Hematopoietic multipotent progenitor cell treated with erythropoietin and hydrocortisone succinate and interleukin-3 and kit ligand, for 15 days (in vitro differentiated cells): Measurements from ENCODE around the gene LRP1B.

ENCODE experiments used
- DNase-seq: peaks from one replicate; pipeline ENCODE4 v3.0.0-alpha.2; 2015; ENCODE audit warnings: low spot score

LRP1B gene

GRCh38 chr2:140808211-140808610 lies 1322.6 kb downstream of the LRP1B start:
- no peak for DNase-seq

- DNase-seq = no peak
These were observed 1326.0 kb downstream of the LRP1B start for GRCh38 chr2:140804700-140805260.

GRCh38 chr2:140801311-140801710 lies 1329.5 kb downstream of the LRP1B start:
- no peak for DNase-seq

- no peak for DNase-seq
These were observed 1333.1 kb downstream of the LRP1B start for GRCh38 chr2:140797718-140798117.

GRCh38 chr2:140791802-140792201 lies 1339.0 kb downstream of the LRP1B start:
- DNase-seq = no peak

GRCh38 chr2:140786585-140786984 lies 1344.2 kb downstream of the LRP1B start:
- DNase-seq = no peak

- DNase-seq = no peak
These were observed 1355.4 kb downstream of the LRP1B start for GRCh38 chr2:140775411-140775810.

GRCh38 chr2:140770645-140771044 lies 1360.2 kb downstream of the LRP1B start:
- no peak for DNase-seq

- no peak for DNase-seq
These were observed 1369.0 kb downstream of the LRP1B start for GRCh38 chr2:140761807-140762206.

GRCh38 chr2:140759426-140760156 lies 1371.2 kb downstream of the LRP1B start:
- no peak for DNase-seq

GRCh38 chr2:140747665-140748064 lies 1383.2 kb downstream of the LRP1B start:
- DNase-seq = no peak

GRCh38 chr2:140747090-140747489 lies 1383.7 kb downstream of the LRP1B start:
- DNase-seq = no peak

GRCh38 chr2:140744379-140744778 lies 1386.4 kb downstream of the LRP1B start:
- no peak for DNase-seq

GRCh38 chr2:140737006-140737405 lies 1393.8 kb downstream of the LRP1B start:
- no peak for DNase-seq

GRCh38 chr2:140734992-140735391 lies 1395.8 kb downstream of the LRP1B start:
- DNase-seq = no peak

- DNase-seq = no peak
These were observed 1411.8 kb downstream of the LRP1B start for GRCh38 chr2:140718999-140719398.

GRCh38 chr2:140717481-140717880 lies 1413.3 kb downstream of the LRP1B start:
- DNase-seq = no peak

GRCh38 chr2:140714586-140714985 lies 1416.2 kb downstream of the LRP1B start:
- no peak for DNase-seq

GRCh38 chr2:140711867-140712266 lies 1418.9 kb downstream of the LRP1B start:
- no peak for DNase-seq

- no peak for DNase-seq
These were observed 1429.1 kb downstream of the LRP1B start for GRCh38 chr2:140701726-140702125.

GRCh38 chr2:140698636-140699035 lies 1432.2 kb downstream of the LRP1B start:
- DNase-seq = no peak

- DNase-seq = no peak
These were observed 1434.4 kb downstream of the LRP1B start for GRCh38 chr2:140696449-140696848.

GRCh38 chr2:140695155-140695554 lies 1435.7 kb downstream of the LRP1B start:
- DNase-seq = no peak

- no peak for DNase-seq
These were observed 1443.0 kb downstream of the LRP1B start for GRCh38 chr2:140687825-140688224.
